CD1c-positive myeloid dendritic cell (primary cell): ENCODE measurements around the gene NPM3.

ENCODE experiments used
- DNase-seq: peaks from one replicate; pipeline ENCODE4 v3.0.0-alpha.2; 2016; ENCODE audit errors: extremely low spot score

NPM3 gene

DNA sequence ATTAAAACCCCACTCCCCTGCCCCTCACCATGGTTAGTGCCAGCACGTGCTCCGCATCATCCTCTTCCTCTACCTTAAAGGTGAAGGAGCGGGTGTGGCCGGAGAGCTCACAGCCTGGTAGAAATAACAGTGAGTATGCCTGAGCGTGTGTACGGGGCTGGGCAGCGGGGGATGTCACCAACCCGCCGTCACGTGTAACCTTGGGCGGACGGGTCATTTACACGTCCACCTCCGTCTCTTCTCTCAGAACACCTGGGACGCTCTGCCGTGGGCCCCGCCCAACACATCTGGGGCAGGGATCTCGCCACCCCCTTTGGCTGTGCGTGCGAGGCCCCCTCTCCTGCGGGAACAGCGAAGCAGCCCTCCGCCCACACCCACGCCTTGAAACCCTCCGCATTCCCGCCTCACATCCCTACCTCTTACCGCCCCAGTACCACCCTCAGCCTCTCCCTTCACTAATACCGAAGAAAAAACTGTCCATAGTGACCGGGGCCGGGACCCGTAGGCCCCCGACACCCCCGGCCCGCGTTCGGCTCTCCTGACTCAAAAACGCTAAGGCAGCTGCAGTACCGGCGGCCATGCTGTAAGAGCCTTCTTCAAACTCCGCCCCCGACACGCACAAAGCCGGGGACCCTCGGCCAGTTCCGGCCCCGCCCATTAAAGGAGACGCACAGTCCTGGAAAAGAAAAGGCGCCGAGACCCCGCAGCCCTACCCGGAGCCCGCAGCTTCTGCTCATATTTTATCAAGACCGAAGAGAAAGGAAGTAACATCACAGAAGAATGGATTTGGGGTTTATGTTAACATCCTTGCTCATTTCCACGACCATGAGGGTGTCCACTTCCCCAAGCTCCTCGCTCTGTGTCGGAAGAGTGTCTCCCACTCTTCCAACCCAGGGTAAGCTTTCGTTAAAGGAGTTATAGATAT lies at the start of gene NPM3:
Gene NPM3 (minus strand): TSS at position 636 of the 925 bp plus-strand sequence. CDS start 56 bp downstream, at position 580.
- peak; percentile 74 for DNase-seq

DNA sequence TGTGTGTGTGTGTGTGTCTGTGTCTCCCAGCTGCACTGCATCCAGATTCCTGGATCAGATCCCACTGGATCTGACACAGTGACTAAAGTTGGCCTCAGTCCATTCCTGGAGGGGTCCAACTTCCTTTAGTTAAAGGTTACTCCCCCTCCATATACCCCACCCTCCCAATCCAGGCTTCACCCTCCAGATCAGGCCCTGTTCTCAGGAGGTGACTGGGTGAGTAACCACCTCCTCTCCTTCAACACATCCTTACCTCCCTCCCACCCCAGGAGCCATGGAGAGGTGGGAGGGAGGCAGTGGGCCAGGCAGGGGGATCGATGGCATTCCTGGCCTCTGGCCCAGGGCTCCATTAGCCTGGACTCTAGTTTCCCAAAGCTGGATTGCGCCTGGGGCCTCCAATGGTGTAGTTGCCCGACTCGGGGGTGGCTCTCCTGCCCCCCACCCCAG lies 49.1 kb upstream of the NPM3 start:
- DNase-seq = no peak

DNA sequence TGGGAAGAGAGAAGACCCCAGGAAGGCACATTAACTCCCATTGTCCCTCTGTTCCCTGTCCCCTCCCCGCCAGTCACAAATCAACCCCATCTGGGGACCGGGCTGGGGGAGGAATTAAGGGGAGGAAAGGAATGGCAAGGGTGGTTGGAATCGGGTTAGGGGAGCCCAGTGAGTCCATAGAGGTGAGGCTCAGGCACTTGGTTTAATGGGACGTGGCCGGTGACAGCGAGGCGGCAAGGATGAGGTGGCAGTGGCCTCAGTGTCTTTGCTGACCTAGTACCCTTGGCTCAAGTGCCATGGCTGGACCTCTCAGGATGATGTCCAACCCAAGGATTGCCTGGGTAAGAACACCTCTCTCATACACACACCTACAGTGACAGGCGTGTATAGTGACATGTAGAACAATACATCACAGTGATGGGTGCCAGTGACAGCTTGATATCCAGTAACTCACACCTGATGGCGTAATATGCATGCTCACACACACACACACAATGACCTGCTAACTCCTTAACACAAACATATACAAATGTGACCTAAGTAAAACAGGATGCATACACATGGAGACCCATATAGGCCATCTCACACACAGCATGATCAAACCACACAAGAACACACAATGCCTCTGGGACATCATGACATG lies 48.0 kb upstream of the NPM3 start:
- no peak for DNase-seq

GRCh38 chr10:101830322-101831168 lies 47.3 kb upstream of the NPM3 start:
- DNase-seq = peak; percentile 93

- DNase-seq = peak; percentile 35
Measured at GRCh38 chr10:101829561-101830315, 46.5 kb upstream of the NPM3 start.

- no peak for DNase-seq
Measured at GRCh38 chr10:101828766-101829551, 45.7 kb upstream of the NPM3 start.

DNA sequence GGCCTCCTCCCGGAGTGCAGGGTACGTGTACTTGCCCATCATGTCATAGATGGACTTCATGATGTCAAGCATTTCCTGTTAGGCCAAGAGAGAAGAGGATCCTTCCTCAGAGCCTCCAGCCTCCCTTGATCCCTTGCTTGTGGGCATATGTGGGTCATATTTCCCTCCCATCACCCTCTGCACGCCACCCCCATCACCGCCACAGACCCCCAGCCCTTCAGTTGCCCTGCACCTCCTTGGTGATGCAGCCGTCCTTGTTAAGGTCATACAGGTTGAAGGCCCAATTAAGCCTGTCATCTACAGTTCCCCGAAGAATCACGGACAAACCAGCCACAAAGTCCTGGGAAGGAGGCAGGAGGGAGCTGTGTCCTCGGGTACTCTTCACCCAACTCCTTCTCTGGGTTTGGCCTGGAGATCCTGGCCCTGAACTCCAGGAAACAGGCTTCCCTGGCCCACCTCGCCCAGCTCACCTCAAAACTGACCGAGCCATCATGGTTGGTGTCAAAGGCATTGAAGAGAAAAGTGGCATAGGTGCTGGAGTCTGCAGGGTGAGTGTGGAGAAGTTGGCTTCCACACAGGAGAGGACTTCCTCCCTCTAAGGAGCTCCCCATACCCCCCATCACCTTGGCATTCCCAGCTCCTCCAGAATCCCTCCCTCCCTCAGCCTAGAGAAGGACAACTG lies 44.8 kb upstream of the NPM3 start:
- no peak for DNase-seq

GRCh38 chr10:101826852-101827434 lies 43.7 kb upstream of the NPM3 start:
- no peak for DNase-seq

GRCh38 chr10:101824736-101825135 lies 41.5 kb upstream of the NPM3 start:
- no peak for DNase-seq

DNA sequence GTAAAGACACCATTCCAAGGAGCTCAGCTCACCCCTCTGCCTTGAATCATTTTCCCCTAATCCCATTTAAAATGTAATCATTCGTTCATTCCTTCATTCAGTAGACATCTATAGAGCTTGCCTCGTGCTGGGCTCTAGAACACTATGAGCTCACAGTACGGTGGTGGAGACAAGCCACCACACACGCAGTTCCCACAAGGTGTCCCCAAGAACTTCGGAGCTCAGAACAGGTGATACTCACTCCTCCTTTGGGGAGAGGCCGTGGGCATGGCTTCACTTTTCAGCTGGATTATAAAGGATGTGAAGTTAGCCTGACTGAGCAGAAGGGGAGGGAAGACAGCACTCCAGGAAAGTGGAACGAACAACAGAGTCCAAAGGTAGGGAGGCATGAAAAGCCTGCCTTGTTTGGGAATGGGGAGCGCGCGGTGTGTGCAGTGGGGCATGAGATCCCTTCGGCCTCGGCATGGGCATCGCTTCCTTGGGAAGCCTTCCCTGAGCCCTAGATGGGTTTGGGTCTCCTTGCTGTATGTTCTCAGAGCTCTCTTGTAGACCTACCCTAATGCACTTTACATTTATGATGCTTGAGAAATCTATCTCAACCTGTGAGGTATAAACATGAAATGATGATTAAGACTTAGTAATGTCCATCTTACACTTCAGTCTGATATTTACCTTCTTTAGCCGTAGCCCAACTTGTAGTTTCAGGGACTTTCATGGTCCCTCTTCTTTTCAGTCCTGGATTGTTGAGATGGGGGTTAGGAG lies 35.8 kb upstream of the NPM3 start:
- no peak for DNase-seq

DNA sequence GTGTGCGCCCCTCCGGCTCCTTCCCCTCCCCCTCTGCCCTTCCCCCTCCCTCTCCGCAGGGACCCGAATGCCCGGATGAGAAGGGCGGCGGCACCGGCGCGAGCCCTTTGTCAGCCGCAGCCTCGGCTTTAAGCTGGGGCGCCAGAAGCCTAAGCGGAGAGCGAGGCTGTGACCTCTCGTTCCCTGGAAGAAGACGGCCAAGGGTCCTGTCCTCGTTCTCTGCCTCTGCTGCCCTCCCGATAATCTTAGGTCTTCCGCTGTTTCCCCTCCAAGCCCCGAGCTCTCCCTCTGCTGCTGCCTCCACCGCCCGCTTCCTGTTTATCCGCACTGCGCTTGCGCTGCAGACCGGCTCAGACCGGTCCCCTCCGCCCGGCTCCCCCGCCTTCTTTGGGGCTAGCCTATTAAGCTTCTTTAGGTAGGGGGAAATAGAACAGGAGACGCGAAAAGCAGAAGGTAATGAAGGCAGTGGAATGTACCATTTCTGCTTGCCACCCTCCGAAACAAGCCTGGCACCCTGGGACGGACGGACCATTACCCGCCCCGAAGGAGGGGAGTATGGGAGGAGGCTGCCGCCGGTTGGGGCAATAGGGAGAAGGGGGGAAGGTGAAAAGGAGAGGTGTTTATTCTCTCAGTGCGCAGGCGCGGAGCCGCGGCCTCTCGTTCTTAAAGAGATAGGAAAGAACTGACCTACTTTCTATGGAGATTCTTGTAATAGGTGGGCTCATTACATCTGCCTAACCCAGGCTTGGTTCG lies 35.0 kb upstream of the NPM3 start, which contains the start of gene OGA:
Gene OGA (minus strand): TSS at position 326 of the 753 bp plus-strand sequence. CDS start 422 bp downstream, outside the sequence.
- DNase-seq = peak; percentile 98

DNA sequence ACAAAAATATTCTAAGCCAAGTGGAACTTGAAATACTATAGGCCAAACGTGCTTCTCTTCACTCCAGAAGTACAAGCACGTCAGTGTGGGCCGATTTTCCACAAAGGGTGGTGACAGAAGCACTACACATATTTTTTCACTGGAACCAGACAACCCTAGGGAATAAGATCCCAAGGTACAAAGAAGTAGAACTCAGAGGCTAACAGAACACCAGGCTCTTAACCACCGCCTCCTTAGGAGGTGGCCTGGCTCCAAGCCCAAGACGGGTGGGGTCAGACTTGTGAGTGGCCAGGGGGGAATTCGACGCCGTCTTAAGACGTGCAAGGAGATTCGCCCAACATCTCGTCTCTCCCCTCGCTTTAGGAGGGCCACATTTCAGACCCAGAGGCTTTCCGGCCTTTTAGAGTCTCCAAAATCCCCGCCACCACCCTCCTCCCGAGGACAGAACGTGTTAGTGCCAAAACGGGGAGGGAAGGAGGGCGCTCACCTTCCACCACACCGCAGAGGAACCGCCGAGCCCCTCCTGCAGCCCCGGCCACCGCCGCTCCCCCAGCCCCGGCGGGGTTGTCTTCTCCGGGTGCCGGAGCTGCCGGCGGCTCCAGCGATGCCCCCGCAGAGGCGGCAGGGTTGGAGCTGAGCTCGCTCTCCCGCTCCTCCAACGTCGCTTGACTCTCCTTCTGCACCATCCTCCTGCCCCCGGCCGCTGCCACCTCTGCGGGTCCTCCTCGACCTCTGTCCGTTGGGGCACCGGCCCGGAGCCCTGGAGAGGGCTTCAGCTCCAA lies 34.3 kb upstream of the NPM3 start:
- DNase-seq = peak; percentile 69

DNA sequence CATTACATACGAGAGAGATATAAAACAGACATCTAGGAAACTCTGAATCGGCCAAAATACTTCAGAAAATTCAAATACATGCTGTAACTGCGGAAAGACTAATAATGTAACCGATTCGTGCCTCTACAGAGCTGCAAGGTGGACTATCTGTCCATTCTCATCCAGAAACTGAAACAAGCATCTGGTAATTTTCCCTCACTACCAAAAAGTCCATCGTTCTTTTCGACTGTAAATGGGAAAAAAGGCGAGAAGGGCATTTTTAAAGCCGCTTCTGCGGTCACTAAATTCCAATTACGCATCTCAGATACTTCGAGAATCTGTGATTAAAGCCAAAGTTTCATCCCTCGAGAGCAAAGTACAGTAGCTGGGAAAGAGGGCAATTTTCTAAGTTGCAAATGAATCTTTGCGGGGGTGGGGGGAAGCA lies 33.7 kb upstream of the NPM3 start:
- no peak for DNase-seq

- DNase-seq = no peak
Measured at GRCh38 chr10:101816376-101816775, 33.1 kb upstream of the NPM3 start.

DNA sequence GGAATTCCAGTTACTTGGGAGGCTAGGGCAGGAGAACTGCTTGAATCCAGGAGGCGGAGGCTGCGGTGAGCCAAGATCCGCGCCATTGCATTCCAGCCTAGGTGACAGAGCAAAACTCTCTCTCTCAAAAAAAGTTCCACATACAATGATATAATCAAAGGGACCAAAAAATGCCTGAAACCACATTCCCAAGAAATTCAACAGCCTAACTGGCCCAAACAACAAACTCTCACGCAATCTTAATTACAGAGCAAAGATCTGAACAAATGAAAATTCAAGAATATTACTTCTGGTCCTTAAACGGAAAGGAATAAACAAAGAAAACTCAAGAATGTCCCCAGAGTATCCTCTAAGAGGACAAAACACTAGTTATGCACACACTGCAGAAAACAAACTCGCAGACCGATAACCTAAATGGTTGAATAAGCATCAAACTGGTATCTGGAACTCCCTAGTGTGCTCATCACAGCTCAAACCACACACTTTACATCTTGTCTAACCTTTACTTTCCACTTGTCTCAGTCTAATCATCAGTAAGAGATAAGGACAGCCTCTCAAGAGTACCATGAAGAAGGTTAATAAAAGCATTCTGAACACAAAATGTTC lies 31.3 kb upstream of the NPM3 start:
- DNase-seq = no peak

DNA sequence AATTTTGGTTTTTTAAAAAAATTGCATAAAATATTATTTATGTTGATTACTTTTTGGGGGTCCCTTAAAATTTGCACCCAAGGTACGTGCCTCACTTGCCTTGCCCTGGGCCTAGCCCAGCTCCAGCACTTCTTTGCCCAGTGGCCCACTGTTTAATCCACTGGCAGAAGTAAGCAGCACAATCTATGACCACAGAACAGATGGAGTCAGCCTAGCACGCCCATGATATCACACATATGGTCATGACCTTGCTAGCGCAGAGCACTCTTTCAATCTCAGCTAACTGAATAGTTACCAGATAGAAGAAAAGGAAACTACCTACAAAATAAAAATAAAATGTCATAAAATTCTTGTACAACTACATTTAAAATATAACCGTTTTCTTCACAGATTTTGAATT lies 29.4 kb upstream of the NPM3 start:
- no peak for DNase-seq

GRCh38 chr10:101807158-101807557 lies 23.9 kb upstream of the NPM3 start:
- DNase-seq = no peak
